Common myeloid progenitor, CD34-positive (primary cell): ENCODE results near the gene GPR84.
A peak's percentile ranks its signal among the peaks of the same experiment; 100 is the strongest.

Source experiments
- CTCF ChIA-PET: fragments of 350-600 bp; sonication (Branson Sonifier 250); formaldehyde crosslinking; loops from one replicate; lab custom pipeline; 2021; ENCODE audit warnings: antibody characterized with exemption; lab: Charles Lee
- POLR2A ChIA-PET: fragments of 350-600 bp; sonication (Branson Sonifier 250); formaldehyde crosslinking; loops from one replicate; lab custom pipeline; 2021; ENCODE audit warnings: antibody characterized with exemption; lab: Charles Lee
- DNase-seq, 3 donors: peaks; one replicate each; pipeline versions ENCODE4 v3.0.0 to v3.0.0-alpha.2; 2013
- H3K27ac ChIP-seq, 2 experiments: 1 replicate in 1 of 2; 2 replicates in 1 of 2; pipeline ENCODE4 v1.7.0; 2013; ENCODE audit warnings: inconsistent platforms in 2 of 2, low read length in 2 of 2, mild to moderate bottlenecking in 2 of 2, low read depth in 1 of 2, moderate library complexity in 1 of 2; ENCODE audit not compliant: severe bottlenecking in 2 of 2, insufficient read depth in 1 of 2, poor library complexity in 1 of 2
- H3K27me3 ChIP-seq, 5 experiments: replicated peaks in 2 of 5; 1 replicate in 3 of 5; 2 replicates in 2 of 5; pipeline versions ENCODE4 v1.6.1 to v1.7.0; 2013; ENCODE audit warnings: low read length in 4 of 5, mild to moderate bottlenecking in 2 of 5, moderate library complexity in 2 of 5, inconsistent platforms in 1 of 5; ENCODE audit not compliant: insufficient read depth in 5 of 5, control insufficient read depth in 4 of 5
- H3K36me3 ChIP-seq, 4 experiments: 1 replicate in 2 of 4; 2 replicates in 2 of 4; pipeline versions ENCODE4 v1.6.1 to v1.7.0; 2013; ENCODE audit warnings: low read length in 3 of 4, control low read depth in 1 of 4, mild to moderate bottlenecking in 1 of 4; ENCODE audit not compliant: control insufficient read depth in 4 of 4, insufficient read depth in 4 of 4
- H3K4me1 ChIP-seq, 4 experiments: 1 replicate in 3 of 4; 2 replicates in 1 of 4; pipeline versions ENCODE4 v1.6.1 to v1.7.1; 2013; ENCODE audit warnings: low read length in 3 of 4, mild to moderate bottlenecking in 3 of 4, control low read depth in 1 of 4, inconsistent platforms in 1 of 4, moderate library complexity in 1 of 4; ENCODE audit not compliant: control insufficient read depth in 4 of 4, insufficient read depth in 4 of 4; ENCODE audit errors: control extremely low read depth in 1 of 4
- H3K4me3 ChIP-seq, 7 experiments: 1 replicate in 4 of 7; 2 replicates in 3 of 7; pipeline versions ENCODE4 v1.5.1 to v1.7.0; 2013; ENCODE audit warnings: mild to moderate bottlenecking in 7 of 7, low read length in 6 of 7, moderate library complexity in 6 of 7, inconsistent platforms in 2 of 7, low read depth in 2 of 7, control low read depth in 1 of 7; ENCODE audit not compliant: insufficient read depth in 4 of 7, control insufficient read depth in 1 of 7; ENCODE audit errors: extremely low read depth in 1 of 7
- H3K9me3 ChIP-seq, 5 experiments: 1 replicate in 4 of 5; 2 replicates in 1 of 5; pipeline versions ENCODE4 v1.6.1 to v1.7.1; 2013; ENCODE audit warnings: low read length in 4 of 5, mild to moderate bottlenecking in 2 of 5, inconsistent platforms in 1 of 5, low read depth in 1 of 5, moderate library complexity in 1 of 5; ENCODE audit not compliant: control insufficient read depth in 4 of 5, insufficient read depth in 2 of 5; ENCODE audit errors: control extremely low read depth in 1 of 5
- whole genome bisulfite sequencing: methylation state at CpG from one replicate; pipeline ENCODE4 v1.1.5; 2013; ENCODE audit not compliant: insufficient coverage; 5-methylcytosine and 5-hydroxymethylcytosine counted together

Gene GPR84

GRCh38 chr12:54407183-54407905 lies 43.1 kb upstream of the GPR84 start:
- Histone ChIP-seq H3K4me3 (no peak overlapping the region), H3K27me3 (no peaks in the 10 kb centered on the region), H3K27ac (peak overlapping the region; percentile 25 to 65), H3K4me1 (peaks cover 2 to 50% (median 26%) of the 10 kb centered on the region in 4 experiments), H3K9me3 (no peaks in the 10 kb centered on the region), H3K36me3 (peaks cover 31 to 90% (median 75%) of the 10 kb centered on the region in 4 experiments)
- POLR2A ChIA-PET, result interaction anchor here (0.8 kb wide), 1 partner anchor 23 kb away, joined by 3 read pairs; no protein-coding TSS in a partner anchor
- WGBS, result 60% methylated on average over 3 of the region's 5 CpGs
- CTCF ChIA-PET, result interaction anchor here (1.8 to 14.7 kb wide), 3 partner anchors 7 to 25 kb away, joined by 6 to 351 read pairs (median 319); no protein-coding TSS in a partner anchor
- DNase-seq, result no peak

GRCh38 chr12:54405573-54405972 lies 41.3 kb upstream of the GPR84 start:
- Histone ChIP-seq H3K9me3 (no peaks in the 10 kb centered on the region), H3K4me3 (no peak overlapping the region), H3K36me3 (peaks cover 35 to 98% (median 85%) of the 10 kb centered on the region in 4 experiments), H3K27me3 (no peaks in the 10 kb centered on the region), H3K4me1 (peaks cover 0 to 32% (median 11%) of the 10 kb centered on the region in 4 experiments), H3K27ac (no peak overlapping the region)
- DNase-seq, result no peak
- ChIA-PET POLR2A (no interaction called here), CTCF (interaction anchor here (0.5 to 12.3 kb wide), 8 partner anchors 9 to 70 kb away, joined by 3 to 630 read pairs (median 26); partner anchors contain the start of gene ITGA5)
- 100% methylated on average over 3 of the region's 7 CpGs for WGBS

GRCh38 chr12:54405106-54405505 lies 40.8 kb upstream of the GPR84 start:
- Histone ChIP-seq H3K27me3 (no peaks in the 10 kb centered on the region), H3K4me3 (no peak overlapping the region), H3K9me3 (no peaks in the 10 kb centered on the region), H3K27ac (peak overlapping the region in 1 of 2 experiments; percentile 43), H3K36me3 (peaks cover 35 to 98% (median 90%) of the 10 kb centered on the region in 4 experiments), H3K4me1 (peaks cover 0 to 27% (median 11%) of the 10 kb centered on the region in 4 experiments)
- DNase-seq, result no peak
- 96% methylated on average over 9 of the region's 10 CpGs for WGBS
- ChIA-PET CTCF (interaction anchor here (0.5 to 12.3 kb wide), 7 partner anchors 9 to 70 kb away, joined by 5 to 630 read pairs (median 40); partner anchors contain the start of gene ITGA5), POLR2A (no interaction called here)

GRCh38 chr12:54404061-54405004 lies 40.0 kb upstream of the GPR84 start:
- DNase-seq, result peak; percentile 68 to 78 (median 72)
- POLR2A ChIA-PET, result interaction anchor here (0.6 to 0.9 kb wide), 2 partner anchors 9 to 33 kb away, joined by 3 read pairs; no protein-coding TSS in a partner anchor

GRCh38 chr12:54401119-54401518 lies 36.8 kb upstream of the GPR84 start:
- CTCF ChIA-PET, result interaction anchor here (1.6 to 12.3 kb wide), 6 partner anchors 9 to 116 kb away, joined by 3 to 630 read pairs (median 133); partner anchors contain the start of genes ITGA5 and ZNF385A
- POLR2A ChIA-PET, result no interaction called here

More at GRCh38 chr12:54404061-54405004, 40.0 kb upstream of the GPR84 start:
- Histone ChIP-seq H3K27ac (peak overlapping the region in 1 of 2 experiments; percentile 43), H3K9me3 (no peaks in the 10 kb centered on the region), H3K4me3 (no peak overlapping the region), H3K4me1 (peaks cover 0 to 21% (median 11%) of the 10 kb centered on the region in 4 experiments), H3K27me3 (no peaks in the 10 kb centered on the region), H3K36me3 (peaks cover 34 to 99% (median 91%) of the 10 kb centered on the region in 4 experiments)
- CTCF ChIA-PET, result interaction anchor here (0.6 to 12.3 kb wide), 9 partner anchors 8 to 63 kb away, joined by 3 to 630 read pairs (median 13); partner anchors contain the start of gene ITGA5
- WGBS, result 72% methylated on average over 9 of the region's 11 CpGs

GRCh38 chr12:54398995-54399793 lies 34.9 kb upstream of the GPR84 start:
- ChIA-PET CTCF (interaction anchor here (0.7 to 12.3 kb wide), 17 partner anchors 9 to 128 kb away, joined by 3 to 630 read pairs (median 6); partner anchors contain the start of genes COPZ1, ITGA5, NCKAP1L and ZNF385A), POLR2A (interaction anchor here (0.6 to 2.3 kb wide), 9 partner anchors 9 to 55 kb away, joined by 3 to 26 read pairs (median 3); no protein-coding TSS in a partner anchor)
- no peak overlapping the region for H3K4me3 ChIP-seq
- peaks cover 0 to 10% (median 2%) of the 10 kb centered on the region in 4 experiments for H3K4me1 ChIP-seq
- 76% methylated on average over 6 of the region's 8 CpGs for WGBS
- DNase-seq, result peak; percentile 82 to 93 (median 89)
- no peaks in the 10 kb centered on the region for H3K9me3 ChIP-seq
- no peak overlapping the region for H3K27ac ChIP-seq
- no peaks in the 10 kb centered on the region for H3K27me3 ChIP-seq
- peaks cover 15 to 98% (median 88%) of the 10 kb centered on the region in 4 experiments for H3K36me3 ChIP-seq

More at GRCh38 chr12:54401119-54401518, 36.8 kb upstream of the GPR84 start:
- H3K27ac ChIP-seq, result peak overlapping the region in 1 of 2 experiments; percentile 11
- no CpG with 5 or more reads among the region's 2 CpGs for WGBS
- no peaks in the 10 kb centered on the region for H3K9me3 ChIP-seq
- no peak for DNase-seq
- H3K4me1 ChIP-seq, result peaks cover 0 to 3% (median 0%) of the 10 kb centered on the region in 4 experiments
- H3K27me3 ChIP-seq, result no peaks in the 10 kb centered on the region
- H3K4me3 ChIP-seq, result no peak overlapping the region
- peaks cover 19 to 99% (median 93%) of the 10 kb centered on the region in 4 experiments for H3K36me3 ChIP-seq
